Measurements from ENCODE around the gene LRP1. TPM values are rescaled to one million over a fixed set of nuclear protein-coding genes. Genes with fewer than 3 reads are reported as not detected.

LRP1 gene
- total RNA-seq, 2 experiments from 2014 or later: 1.1 to 4.4 TPM

GRCh38 chr12:57106021-57106708 is 22.1 kb upstream of the LRP1 start:
- Histone ChIP-seq H2AFZ (ENCODE audit: low read length) (no peak overlapping the region), H3K9me3 (ENCODE audit: low read length) (no peaks in the 10 kb centered on the region), H3K9me2 (ENCODE audit: insufficient read depth, low read length) (no peaks in the 10 kb centered on the region), H3K4me2 (ENCODE audit: low read length) (no peak overlapping the region), H3K4me1 (ENCODE audit: insufficient read depth, low read length, poor library complexity, severe bottlenecking) (peaks cover 21% of the 10 kb centered on the region), H3K4me3 (ENCODE audit: low read depth, low read length, poor library complexity, severe bottlenecking) (no peak overlapping the region), H3K36me3 (ENCODE audit: insufficient read depth, low read length) (peaks cover 64% of the 10 kb centered on the region), H3K79me2 (ENCODE audit: insufficient read depth, low read depth, low read length) (peaks cover 29% of the 10 kb centered on the region; the same call in 1 of the 2 replicates), H4K20me1 (ENCODE audit: insufficient read depth, low read length) (no peaks in the 10 kb centered on the region), H3K27ac (ENCODE audit: low read depth, low read length, poor library complexity, severe bottlenecking) (no peak overlapping the region)
- no peak for DNase-seq (ENCODE audit: low spot score)
- CTCF ChIA-PET (ENCODE audit: unreplicated experiment): interaction anchor here (0.6 kb wide), 1 partner anchor 15 kb away, joined by 3 read pairs; no protein-coding TSS in a partner anchor
- BruUV-seq (replicated peaks): no TSS peak
- intact Hi-C loops (cut with micrococcal nuclease; ENCODE audit: unreplicated experiment): no loop called here
- POLR2A ChIA-PET: interaction anchor here (0.5 to 1.5 kb wide), 3 partner anchors 17 to 27 kb away, joined by 3 to 6 read pairs (median 6); partner anchors contain the start of gene NAB2
- TF ChIP-seq CTCF (conservative IDR thresholded peaks at IDR 0.05; ENCODE audit: low read length): no peak

- peaks cover 54% of the 10 kb centered on the region for H3K36me3 ChIP-seq (ENCODE audit: insufficient read depth, low read length)
Observed at GRCh38 chr12:57107456-57108155, 20.7 kb upstream of the LRP1 start.

More at GRCh38 chr12:57107456-57108155, 20.7 kb upstream of the LRP1 start:
- DNase-seq (ENCODE audit: low spot score): no peak
- H3K4me2 ChIP-seq (ENCODE audit: low read length): no peak overlapping the region
- H3K79me2 ChIP-seq (ENCODE audit: insufficient read depth, low read depth, low read length): peaks cover 29% of the 10 kb centered on the region; the same call in 1 of the 2 replicates
- no peak overlapping the region for H2AFZ ChIP-seq (ENCODE audit: low read length)
- H4K20me1 ChIP-seq (ENCODE audit: insufficient read depth, low read length): no peaks in the 10 kb centered on the region
- H3K4me3 ChIP-seq (ENCODE audit: low read depth, low read length, poor library complexity, severe bottlenecking): no peak overlapping the region
- H3K9me3 ChIP-seq (ENCODE audit: low read length): no peaks in the 10 kb centered on the region
- ChIA-PET CTCF (ENCODE audit: unreplicated experiment) (interaction anchor here (0.8 kb wide), 1 partner anchor 38 kb away, joined by 3 read pairs; no protein-coding TSS in a partner anchor), POLR2A (interaction anchor here (0.6 to 1.5 kb wide), 4 partner anchors 10 to 28 kb away, joined by 3 to 5 read pairs (median 4); no protein-coding TSS in a partner anchor)
- H3K4me1 ChIP-seq (ENCODE audit: insufficient read depth, low read length, poor library complexity, severe bottlenecking): peaks cover 32% of the 10 kb centered on the region
- intact Hi-C loops (cut with micrococcal nuclease; ENCODE audit: unreplicated experiment): no loop called here
- BruUV-seq (replicated peaks): no TSS peak
- no peaks in the 10 kb centered on the region for H3K9me2 ChIP-seq (ENCODE audit: insufficient read depth, low read length)
- TF ChIP-seq EZH2phosphoT487 (IDR thresholded peaks at IDR 0.05; ENCODE audit: borderline replicate concordance, low read depth, low read length) (no peak), CTCF (conservative IDR thresholded peaks at IDR 0.05; ENCODE audit: low read length) (no peak)
- H3K27ac ChIP-seq (ENCODE audit: low read depth, low read length, poor library complexity, severe bottlenecking): no peak overlapping the region
